Measurements from ENCODE around the gene BBS9.
A peak's percentile ranks its signal among the peaks of the same experiment; 100 is the strongest.

The BBS9 gene

GRCh38 chr7:33179519-33179918 lies 50.2 kb downstream of the BBS9 start:
- no peak overlapping the region for H3K4me3 ChIP-seq (ENCODE audit: low read depth, low read length)
- TF ChIP-seq CTCF (IDR thresholded peaks at IDR 0.05; ENCODE audit: control insufficient read depth, extremely low read depth, insufficient read depth): no peak
- no peak for DNase-seq (ENCODE audit: low read depth)

DNA sequence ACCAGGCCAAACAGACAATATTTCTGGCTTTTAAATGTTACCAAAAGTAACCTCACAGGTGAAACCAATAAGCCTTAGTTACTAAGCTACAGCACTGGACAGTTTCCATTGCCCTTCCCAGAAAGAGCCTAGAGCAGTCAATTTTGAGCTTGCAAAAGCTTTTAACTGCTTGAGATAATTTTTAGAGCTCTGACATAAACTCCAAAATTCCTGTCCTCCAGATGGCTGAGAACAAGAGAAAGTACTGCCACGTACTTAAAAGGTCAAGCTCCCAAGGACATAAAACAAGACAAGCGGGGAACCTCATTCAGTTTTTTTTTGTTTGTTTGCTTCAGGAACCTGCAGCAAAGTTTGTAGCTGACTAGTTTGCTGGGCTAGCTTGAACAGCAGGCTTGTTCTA lies 54.1 kb downstream of the BBS9 start:
- H3K4me3 ChIP-seq (ENCODE audit: low read depth, low read length): no peak overlapping the region
- no peak for TF ChIP-seq CTCF (IDR thresholded peaks at IDR 0.05; ENCODE audit: control insufficient read depth, extremely low read depth, insufficient read depth)
- no peak for DNase-seq (ENCODE audit: low read depth)

GRCh38 chr7:33184828-33185227 lies 55.5 kb downstream of the BBS9 start:
- DNase-seq (ENCODE audit: low read depth): no peak
- no peak for TF ChIP-seq CTCF (IDR thresholded peaks at IDR 0.05; ENCODE audit: control insufficient read depth, extremely low read depth, insufficient read depth)
- no peak overlapping the region for H3K4me3 ChIP-seq (ENCODE audit: low read depth, low read length)

DNA sequence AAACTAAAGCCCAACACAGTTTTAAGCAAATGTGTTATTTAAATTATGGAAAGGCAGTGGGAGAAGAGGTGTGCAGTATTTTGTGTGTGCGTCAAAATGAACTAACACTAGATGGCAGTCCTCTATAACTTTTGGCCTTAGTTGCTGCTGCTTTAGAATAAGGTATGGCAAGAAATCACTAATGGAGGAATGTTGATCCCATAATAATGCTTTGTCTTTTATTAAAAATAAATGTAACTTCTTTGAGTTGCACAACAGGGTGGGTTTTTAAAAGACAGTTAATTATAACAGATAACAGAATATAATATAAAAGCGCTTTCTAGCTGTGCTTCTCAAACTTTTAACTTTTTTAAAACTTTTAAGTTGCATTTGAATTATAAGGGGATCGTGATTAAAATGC lies 56.4 kb downstream of the BBS9 start:
- TF ChIP-seq CTCF (IDR thresholded peaks at IDR 0.05; ENCODE audit: control insufficient read depth, extremely low read depth, insufficient read depth): peak; percentile 83
- H3K4me3 ChIP-seq (ENCODE audit: low read depth, low read length): no peak overlapping the region

GRCh38 chr7:33186192-33186591 lies 56.8 kb downstream of the BBS9 start:
- DNase-seq (ENCODE audit: low read depth): no peak
- H3K4me3 ChIP-seq (ENCODE audit: low read depth, low read length): no peak overlapping the region
- no peak for TF ChIP-seq CTCF (IDR thresholded peaks at IDR 0.05; ENCODE audit: control insufficient read depth, extremely low read depth, insufficient read depth)

More for the DNA sequence above, 56.4 kb downstream of the BBS9 start:
- DNase-seq (ENCODE audit: low read depth): peak; percentile 34

DNA sequence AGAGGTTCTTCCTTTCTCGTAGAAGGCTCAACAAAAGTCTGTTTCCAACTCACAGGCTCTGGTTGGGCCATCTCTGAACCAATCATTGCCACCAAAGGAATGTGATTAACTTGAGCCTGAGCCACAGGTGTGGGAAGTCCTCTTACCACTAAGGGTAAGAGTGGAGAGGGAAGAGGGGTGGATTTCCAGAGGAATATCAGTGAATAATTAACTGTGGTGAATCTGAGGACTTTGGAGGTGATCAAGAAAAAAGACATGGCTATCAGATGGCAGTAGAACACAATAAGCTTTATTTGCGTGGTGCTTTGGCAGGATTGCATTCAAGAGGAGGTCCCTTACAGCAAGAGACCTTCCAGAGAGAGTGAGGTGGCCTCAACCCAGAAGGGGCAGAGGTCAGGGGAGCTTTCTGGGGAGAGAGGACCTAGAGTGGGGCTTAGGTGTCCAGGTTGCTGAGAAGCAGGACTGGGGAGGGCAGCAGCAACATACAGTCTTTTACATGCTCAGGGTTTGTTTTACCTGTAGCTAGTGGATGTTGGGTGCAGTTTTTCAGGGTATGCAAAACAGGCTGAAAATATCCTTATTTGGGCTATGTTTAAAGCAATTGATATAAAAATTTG lies 61.4 kb downstream of the BBS9 start:
- no peak overlapping the region for H3K4me3 ChIP-seq (ENCODE audit: low read depth, low read length)
- no peak for TF ChIP-seq CTCF (IDR thresholded peaks at IDR 0.05; ENCODE audit: control insufficient read depth, extremely low read depth, insufficient read depth)
- DNase-seq (ENCODE audit: low read depth): no peak

DNA sequence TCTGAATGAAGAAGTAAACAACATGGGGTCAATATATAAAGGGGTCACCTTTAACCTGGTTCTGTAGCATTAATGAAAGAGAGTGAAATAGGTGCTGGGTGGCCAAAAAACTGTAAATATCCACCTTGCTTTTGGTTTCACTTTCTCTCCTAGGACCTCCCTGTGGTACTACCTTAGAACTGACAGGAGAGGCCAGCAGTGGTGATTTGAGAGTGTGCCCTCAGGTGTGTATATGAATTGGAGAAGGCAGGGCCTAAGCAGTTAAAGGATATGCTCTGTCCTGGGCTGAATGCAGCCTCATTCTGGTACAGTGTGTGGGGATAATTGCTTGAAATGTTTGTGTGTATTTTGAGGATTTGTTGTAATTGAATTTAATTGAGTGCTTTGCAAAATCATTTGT lies 62.0 kb downstream of the BBS9 start:
- peak; percentile 10; the same call in 1 of the 2 replicates for TF ChIP-seq CTCF (IDR thresholded peaks at IDR 0.05; ENCODE audit: control insufficient read depth, extremely low read depth, insufficient read depth)
- no peak overlapping the region for H3K4me3 ChIP-seq (ENCODE audit: low read depth, low read length)
- no peak for DNase-seq (ENCODE audit: low read depth)

All from LNCaP clone FGC (cell line).